Adrenal gland (tissue), 5 donors: ENCODE measurements around the gene MAGI2.

ENCODE experiments used
- CTCF ChIP-seq, 6 experiments: fragments of 450-650 bp in 4 of 6; fragments of 200-600 bp in 2 of 6; sonication (generic) in 1 of 6; IDR thresholded peaks; 1 replicate in 5 of 6; 2 replicates in 1 of 6; pipeline versions ENCODE4 v1.5.1 to v1.8.0; 2016 to 2021; ENCODE audit warnings: antibody characterized with exemption in 6 of 6, mild to moderate bottlenecking in 2 of 6, moderate library complexity in 1 of 6
- POLR2A ChIP-seq, 2 donors: fragments of 450-650 bp; IDR thresholded peaks; one replicate each; pipeline ENCODE4 v1.6.1; 2017; ENCODE audit warnings: antibody characterized with exemption in 2 of 2, mild to moderate bottlenecking in 2 of 2, moderate library complexity in 1 of 2
- donor health status: DM: no; HTN: no; CAD: no.

GRCh38 chr7:78441737-78442136 lies 1011.7 kb downstream of the MAGI2 start:
- TF ChIP-seq CTCF (IDR thresholded peaks at IDR 0.05), result no peak
- TF ChIP-seq POLR2A (IDR thresholded peaks at IDR 0.05), result no peak
